DMS53 treated with DMSO at 0.1 percent for 48 hours (cell line): ENCODE data around the gene GOLGA5.
"Not testable (repeated sequence)": the region's sequence is repeated elsewhere in the genome, so short reads cannot be mapped to it uniquely, and the experiment has no call there.

ENCODE experiments used
- DNase-seq: peaks from one replicate; lab custom pipeline; 2025; ENCODE audit not compliant: unreplicated experiment; lab: John Stamatoyannopoulos, UW

Gene GOLGA5, protein sequence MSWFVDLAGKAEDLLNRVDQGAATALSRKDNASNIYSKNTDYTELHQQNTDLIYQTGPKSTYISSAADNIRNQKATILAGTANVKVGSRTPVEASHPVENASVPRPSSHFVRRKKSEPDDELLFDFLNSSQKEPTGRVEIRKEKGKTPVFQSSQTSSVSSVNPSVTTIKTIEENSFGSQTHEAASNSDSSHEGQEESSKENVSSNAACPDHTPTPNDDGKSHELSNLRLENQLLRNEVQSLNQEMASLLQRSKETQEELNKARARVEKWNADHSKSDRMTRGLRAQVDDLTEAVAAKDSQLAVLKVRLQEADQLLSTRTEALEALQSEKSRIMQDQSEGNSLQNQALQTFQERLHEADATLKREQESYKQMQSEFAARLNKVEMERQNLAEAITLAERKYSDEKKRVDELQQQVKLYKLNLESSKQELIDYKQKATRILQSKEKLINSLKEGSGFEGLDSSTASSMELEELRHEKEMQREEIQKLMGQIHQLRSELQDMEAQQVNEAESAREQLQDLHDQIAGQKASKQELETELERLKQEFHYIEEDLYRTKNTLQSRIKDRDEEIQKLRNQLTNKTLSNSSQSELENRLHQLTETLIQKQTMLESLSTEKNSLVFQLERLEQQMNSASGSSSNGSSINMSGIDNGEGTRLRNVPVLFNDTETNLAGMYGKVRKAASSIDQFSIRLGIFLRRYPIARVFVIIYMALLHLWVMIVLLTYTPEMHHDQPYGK

DNA sequence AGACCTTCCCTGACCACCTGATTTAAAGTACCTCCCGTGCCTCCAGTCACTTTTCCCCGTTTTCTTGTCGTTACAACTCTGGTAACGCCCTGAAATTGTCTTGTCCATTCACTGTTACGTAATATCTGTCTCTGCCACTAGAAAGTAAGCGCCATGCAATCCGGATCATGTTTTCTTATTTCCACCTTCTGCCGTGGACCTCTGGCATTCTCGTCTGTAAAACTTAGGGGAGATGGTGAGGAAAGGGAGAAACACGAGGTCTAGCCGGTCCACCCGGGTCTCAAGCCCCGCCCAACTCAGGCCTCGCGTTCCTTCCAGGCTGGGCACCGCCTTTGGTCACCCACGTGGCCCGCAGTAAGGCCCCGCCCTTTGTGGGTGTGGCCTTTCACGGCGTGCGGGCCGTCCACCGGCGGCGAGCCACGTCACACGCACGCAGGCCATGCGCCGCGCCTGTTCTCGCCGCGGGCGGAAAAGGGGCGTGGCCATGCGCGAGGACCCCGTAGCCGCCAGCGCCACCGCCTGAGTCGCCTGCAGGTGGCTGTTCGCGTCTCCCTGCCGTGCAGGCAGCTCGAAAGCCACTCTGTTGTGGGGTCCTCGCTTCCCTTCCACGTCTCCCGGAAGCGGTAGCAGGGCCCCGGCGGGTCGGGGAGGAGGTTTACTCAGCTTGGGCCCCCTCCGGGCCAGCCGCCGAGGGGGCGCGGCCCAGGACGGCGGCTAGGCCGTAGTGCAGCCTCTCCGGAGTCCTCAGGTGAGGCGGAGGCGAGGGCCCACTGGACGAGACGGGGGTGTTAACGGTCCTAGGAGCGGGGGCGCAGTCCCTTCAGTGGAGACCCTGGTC, at the start of gene GOLGA5:
Gene GOLGA5 (plus strand): TSS at position 597 of the 838 bp plus-strand sequence. CDS start 3,133 bp downstream, outside the sequence.
- DNase-seq: peak; percentile 93

DNA sequence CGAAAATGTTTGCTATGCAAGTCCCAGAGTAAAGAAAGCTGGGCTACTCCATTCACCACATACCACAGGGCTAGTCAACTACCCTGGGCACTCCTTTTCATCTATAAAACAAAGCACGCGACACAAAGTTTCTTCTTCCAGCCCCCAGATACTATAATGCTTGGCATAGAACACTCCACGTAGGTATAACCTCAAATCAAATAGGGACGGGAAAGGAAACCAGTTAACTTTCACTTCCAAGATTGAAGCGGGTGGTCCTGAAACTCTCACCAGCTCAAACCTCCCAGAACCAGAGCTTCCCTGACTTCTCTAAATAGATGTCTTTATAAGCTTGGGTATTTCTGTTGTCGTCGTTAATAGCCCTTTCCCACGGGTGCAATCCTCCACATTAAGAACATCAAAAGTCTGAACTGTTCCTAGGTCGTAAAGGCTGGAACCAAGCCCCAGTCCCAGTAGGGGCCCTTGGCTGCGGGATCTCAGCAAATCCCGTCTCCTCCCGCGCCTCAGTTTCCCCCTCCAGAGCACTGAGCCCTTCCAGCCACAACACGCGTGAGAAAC, 46.3 kb upstream of the GOLGA5 start:
- DNase-seq: no peak

DNA sequence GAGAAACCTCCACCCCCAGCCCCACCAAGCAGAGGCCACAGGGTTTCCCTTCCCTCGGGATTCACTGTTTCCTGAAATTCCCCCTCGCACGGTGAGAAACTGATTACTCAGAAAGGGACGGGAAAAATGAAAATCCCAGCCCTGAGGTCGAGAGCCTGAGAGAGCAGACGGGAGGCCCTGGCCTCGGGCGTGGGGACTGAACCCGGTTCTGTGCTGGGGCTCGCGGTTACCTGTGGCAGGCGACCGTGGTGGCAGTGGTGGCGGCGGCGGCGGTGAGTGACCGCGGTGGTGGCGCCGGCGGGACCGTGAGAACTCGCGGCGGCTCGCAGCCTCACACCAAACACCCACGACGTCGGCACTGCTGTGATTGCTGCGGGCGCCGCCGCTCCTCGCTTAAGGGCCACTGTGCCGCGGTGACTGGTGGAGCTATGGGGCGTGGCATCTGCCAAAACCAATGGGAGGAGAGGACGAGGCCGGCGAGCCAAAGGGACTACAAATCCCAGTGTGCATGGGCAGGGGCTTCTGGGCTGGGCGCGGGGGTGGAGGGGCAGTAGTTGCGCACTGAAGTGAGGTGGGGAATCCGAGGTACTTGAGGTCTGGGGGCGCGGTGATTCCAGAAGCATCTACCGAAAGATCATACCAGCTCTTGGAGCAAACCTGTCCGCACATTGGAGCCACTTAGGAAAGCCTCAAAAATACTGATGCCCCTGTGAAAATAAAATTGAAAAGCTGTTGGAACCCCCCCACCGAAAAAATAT, 45.7 kb upstream of the GOLGA5 start, which contains the start of gene LGMN:
Gene LGMN (minus strand): TSS at position 369 of the 758 bp plus-strand sequence. CDS start 15,841 bp downstream, outside the sequence.
- DNase-seq: peak; percentile 83

DNA sequence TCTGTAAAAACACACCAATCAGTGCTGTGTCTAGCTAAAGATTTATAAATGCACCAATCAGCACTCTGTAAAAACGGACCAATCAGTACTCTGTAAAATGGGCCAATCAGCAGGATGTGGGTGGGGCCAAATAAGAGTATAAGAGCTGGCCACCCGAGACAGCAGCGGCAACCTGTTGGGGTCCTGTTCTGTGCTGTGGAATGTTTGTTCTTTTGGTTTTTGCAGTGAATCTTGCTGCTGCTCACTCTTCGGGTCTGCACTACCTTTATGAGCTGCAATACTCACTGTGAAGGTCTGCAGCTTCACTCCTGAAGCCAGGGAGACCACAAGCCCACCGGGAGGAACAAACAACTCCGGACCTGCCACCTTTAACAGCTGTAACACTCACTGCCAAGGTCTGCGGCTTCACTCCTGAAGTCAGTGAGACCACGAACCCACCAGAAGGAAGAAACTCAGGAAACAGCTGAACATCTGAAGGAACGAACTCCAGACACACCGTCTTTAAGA, 43.8 kb upstream of the GOLGA5 start:
- not testable (repeated sequence) for DNase-seq

DNA sequence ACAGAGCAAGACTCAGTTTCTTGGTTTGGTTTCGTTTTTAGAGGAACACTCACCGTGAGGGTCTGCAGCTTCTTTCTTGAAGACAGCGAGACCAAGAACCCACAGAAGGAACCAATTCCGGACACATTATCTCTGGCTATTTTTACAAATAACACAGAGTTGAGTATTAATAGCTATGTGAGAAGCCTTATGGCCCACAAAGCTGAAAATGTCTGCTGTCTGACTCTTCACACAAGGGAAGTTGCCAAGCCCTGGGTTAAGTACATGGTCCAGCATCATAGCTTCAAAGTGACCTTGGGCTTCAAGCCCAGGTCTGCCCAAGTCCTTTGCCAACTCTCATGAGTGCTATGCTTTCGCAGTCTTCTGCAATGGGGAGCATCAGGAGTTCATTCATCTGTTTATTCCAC, 43.1 kb upstream of the GOLGA5 start:
- no peak for DNase-seq

DNA sequence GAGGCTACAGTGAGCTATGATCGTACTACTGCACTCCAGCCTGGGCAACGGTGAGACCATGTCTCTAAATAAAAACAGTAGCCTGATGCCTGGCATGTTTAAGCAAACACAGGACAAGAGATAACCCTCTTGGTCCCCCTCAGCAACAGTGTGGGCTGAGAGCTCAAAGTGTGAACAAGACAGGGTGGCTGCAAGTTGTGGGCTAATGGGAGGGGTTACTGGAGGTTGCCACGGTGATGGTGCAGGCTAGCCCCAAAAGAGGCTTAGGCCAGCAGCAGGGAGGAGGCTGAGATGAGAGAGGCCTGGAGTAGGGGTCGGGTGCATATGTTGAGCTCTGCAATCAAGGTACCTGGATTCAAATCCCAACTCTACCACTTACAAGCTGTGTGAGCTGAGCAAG, 42.3 kb upstream of the GOLGA5 start:
- DNase-seq: no peak

DNA sequence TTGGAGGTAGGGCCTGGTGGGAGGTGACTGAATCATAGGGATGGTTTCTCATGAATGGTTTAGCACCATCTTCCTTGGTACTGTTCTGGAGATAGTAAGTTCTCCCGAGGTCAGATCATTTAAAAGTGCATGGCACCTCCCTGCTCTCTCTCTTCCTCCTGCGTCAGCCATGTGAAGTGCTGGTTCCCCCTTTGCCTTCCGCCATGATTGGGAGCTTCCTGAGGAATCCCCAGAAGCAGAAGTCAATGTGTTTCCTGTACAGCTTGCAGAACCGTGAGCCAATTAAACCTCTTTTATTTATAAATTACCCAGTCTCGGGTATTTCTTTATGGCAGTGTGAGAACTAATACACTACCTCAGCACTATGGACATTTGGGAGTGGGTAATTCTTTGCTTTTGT, 40.9 kb upstream of the GOLGA5 start:
- no peak for DNase-seq

DNA sequence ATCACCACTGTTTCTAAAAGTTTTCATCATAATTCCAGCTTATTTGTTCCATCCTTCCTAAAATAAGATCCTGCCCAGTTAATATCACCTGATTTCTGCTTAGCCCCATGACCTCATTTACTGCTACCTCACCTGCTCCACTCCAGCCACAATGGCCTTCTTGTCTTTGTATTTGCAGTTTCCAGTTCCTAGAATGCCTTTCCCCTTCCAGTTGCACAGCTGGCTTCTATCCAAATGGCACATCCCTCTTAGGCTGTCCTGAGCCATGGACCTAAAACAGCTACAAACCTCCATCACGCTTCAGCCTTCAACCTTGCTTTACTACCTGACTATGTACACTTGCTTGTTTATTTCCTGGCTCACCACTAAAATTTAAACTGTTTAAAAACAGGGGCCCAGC, 39.1 kb upstream of the GOLGA5 start:
- peak; percentile 43 for DNase-seq

DNA sequence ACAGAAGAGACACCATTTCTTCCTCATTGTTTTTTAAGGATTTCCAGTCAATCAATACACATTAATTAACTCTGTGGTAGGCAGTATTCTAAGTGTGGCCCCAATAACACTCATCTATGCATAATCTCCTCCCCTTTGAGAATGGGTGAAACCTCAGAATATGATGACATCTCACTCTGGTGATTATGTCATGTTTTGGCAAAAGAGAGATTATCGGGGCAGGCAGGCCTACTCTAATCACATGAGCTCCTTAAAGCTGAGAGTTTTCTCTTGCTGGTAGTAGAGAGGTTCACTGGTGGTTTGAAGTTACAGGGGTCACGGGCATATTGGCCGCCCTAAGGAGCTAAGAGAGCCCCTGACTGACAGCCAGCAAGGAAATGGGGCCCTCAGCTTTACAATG, 38.6 kb upstream of the GOLGA5 start:
- DNase-seq: no peak

DNA sequence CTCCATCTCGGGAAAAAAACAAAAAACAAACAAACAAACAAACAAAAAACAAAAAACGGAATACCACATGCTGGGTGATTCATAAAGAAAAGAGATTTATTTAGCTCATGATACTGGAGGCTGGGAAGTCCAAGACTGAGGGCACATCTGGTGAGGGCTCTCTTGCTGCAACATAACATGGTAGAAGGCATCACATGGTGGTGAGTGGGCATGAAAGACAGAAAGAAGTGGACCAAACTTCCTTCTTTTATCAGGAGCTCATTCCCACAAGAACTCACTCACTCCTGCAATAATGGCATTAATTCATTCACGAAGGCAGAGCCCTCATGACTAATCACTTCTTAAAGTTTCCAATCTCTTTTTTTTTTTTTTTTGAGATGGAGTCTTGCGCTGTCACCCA, 37.7 kb upstream of the GOLGA5 start:
- DNase-seq: no peak

DNA sequence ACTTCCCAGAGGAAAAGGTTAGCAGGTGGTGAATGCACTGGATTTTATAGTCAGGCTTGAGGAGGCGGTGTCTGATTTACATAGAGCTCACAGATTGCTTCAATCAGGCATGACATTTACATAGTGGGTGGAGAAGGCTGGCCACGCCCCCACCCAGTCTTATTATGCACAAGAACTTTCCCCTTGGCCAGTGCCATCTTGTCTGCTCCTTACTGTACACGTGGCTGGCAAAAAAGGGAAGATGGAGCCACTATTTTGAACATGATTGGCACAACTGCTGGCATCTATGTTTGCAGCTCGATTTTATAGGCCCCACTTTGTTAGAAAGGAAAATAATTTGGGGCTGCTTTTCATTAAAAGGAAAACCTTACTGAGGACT, 34.8 kb upstream of the GOLGA5 start:
- DNase-seq: no peak

DNA sequence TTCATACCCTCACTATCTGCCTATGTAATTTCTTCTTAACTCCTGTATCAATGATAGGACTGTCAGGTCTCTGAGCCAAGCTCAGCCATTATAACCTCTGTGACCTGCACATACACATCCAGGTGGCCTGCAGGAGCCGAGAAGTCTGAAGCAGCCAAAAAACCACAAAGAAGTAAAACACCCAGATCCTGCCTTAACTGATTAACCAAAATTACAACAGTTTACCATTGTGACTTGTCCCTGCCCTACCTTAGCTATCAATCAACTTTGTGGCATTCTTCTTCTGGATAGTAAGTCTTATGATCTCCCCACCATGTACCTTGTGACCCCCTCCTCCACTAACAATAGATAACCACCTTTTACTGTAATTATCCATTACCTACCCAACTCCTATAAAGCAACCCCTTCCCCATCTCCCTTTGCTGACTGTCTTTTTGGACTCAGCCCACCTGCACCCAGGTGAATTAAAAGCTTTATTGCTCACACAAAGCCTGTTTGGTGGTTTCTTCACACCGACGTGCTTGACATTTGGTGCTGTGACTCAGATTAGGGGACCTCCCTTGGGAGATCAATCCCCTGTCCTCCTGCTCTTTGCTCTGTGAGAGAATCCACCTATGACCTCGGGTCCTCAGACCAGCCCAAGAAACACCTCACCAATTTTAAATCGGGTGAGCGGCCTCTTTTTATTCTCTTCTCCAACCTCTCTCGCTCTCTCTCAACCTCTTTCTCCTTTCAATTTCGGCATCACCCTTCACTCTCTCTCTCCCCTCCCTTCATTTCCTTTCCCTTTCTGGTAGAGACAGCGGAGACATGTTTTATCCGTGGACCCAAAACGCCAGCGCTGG, 34.2 kb upstream of the GOLGA5 start:
- no peak for DNase-seq

DNA sequence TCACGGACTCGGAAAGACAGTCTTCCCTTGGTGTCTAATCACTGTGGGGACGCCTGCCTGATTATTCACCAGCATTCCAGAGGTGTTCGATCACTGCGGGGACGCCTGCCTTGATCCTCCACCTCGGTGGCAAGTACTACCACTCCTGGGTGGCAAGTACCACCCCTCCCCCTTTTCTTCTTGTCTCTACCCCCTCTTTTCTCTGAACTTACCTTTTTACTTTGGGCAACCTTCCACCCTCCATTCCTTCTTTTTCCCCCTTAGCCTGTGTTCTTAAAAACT, 33.6 kb upstream of the GOLGA5 start:
- DNase-seq: no peak

DNA sequence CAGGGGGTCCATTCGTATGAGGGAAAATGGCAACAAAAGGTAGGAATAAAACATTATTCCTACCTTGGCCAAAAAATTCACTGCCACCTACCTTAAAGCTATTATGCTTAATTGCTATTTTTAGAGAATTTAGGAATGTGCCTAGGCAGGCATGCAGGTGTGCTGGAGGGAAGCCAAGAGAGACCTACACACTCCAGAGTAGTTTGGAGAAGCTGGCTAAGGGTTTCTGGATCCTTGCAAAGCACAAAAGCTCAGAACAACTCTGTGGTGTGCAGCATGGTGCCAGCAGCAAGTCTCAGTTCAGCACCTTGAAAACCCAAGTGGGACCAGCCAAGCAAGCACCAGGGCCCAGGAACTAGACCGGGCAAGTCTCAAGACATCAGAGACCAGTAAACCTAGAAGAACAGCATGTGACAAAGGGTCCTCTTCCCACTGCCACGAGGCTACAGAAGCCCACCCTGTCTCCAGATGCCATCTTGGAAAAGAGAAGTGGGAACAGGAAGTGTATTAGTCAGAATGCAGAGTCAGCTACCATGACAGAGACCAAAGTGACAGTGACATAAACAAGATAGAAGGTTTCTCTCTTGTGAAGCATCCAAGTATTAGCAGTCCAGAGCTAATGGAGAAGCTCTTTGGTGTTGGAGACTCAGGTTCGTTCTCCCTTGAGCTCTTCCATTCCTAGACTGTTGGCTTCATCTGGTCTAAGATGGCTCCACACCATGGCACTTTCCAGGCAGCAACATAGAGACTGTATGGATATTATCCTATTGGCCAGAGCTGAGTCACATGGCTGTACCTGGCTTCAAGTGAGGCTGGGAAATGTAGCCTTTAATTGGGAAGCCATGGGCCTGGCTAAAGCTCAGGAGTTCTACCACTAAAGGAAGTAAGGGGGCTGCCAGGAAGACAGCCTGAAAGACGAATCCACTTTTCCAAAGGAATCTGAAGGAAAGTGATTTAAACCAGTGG, 30.2 kb upstream of the GOLGA5 start:
- not testable (repeated sequence) for DNase-seq

DNA sequence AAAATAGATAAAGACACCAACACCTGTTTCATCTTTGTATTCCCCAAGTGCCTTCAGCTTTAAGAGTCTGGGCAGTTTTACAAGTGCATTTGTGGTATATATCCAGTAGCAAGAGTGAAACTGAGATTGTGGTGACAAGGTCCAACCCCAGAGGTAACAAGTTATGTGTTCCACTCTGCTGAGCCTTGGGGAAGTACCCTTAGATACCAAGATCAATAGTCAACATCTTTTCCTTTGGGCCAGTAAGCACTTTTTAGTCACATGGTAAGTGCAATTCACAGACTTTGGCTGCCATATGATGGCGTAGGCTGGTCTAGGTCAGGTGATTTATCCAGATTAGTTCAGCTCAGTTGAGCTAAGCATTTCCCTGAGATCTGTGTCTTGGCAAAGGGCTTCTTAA, 25.9 kb upstream of the GOLGA5 start:
- not testable (repeated sequence) for DNase-seq

DNA sequence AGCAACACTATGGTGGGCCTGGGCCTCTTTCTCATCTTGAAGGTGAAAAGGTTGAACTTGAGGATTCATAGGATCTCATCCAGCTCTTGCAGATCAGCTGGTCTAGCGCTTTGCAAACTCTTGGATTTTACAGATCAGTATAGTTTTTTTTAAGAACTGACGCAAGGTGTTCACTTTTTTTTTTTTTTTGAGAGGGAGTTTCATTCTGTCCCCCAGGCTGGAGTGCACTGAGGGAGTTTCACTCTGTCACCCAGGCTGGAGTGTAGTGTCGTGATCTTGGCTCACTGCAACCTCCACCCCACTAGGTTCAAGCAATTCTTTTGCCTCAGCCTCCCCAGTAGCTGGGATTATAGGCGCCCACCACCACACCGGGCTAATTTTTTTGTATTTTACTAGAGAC, 25.3 kb upstream of the GOLGA5 start:
- no peak for DNase-seq

DNA sequence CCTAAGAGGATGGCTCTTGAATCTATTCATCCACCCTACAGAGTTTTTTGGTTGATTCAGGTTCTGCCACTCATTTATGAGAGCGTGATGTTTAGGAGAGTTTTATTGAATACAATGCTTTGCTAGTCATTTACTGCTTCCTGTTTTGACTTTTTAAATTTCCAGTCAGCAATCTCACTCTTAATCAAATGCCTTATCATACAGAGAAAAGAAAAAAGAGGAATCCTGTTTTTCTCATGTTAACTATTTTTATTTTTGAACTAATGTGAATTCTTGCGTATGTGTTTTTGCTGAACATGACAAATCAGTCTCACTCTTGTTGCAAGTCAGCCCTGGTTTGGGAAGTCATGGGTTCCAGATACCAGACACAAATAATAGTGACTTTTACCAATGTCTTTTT, 23.6 kb upstream of the GOLGA5 start:
- no peak for DNase-seq

DNA sequence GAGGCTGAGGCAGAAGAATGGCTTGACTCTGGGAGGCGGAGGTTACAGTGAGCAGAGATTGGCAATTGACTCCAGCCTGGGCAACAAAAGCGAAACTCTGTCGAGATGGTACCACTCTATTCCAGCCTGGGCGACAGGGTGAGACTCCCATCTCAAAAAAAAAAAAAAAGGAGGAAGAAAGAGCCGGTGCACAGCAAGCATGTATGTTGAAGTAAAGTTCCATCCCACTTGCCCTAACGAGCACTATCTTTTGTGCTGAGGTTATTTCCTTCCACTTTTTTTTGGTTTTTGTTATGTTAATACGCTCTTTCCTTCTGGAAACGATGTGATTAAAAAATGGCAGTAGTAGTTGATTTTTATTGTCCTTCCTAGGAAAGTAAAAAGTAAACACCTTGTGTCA, 19.5 kb upstream of the GOLGA5 start:
- no peak for DNase-seq
